NCI-H446 treated with DMSO at 0.1 percent for 48 hours (cell line): ENCODE data around the gene COL6A1.
"Not testable (repeated sequence)": the region's sequence is repeated elsewhere in the genome, so short reads cannot be mapped to it uniquely, and the experiment has no call there.

ENCODE experiments used
- DNase-seq: peaks from one replicate; lab custom pipeline; 2025; lab: John Stamatoyannopoulos, UW

Gene COL6A1

GRCh38 chr21:46029186-46029924 is 47.8 kb downstream of the COL6A1 start:
- DNase-seq: no peak

GRCh38 chr21:46031484-46031883 is 49.9 kb downstream of the COL6A1 start:
- DNase-seq: no peak

DNA sequence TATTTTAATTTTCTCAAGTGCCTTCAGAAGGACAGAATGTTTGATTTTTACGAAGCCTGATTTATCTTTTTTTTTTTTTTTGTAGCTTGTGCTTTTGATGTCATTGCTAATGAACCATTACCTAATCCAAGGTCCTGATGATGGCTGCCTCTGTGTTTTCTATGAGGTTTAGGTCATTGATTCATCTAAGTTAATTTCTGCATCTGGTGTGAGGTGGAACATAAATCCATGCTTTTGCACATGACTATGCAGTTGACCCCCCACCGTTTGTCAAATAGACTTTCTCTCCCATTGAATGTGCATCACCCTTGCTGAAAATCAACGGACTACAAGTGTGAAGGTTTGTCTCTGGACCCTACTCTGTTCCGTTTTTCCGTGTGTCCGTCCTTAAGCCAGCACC is 50.5 kb downstream of the COL6A1 start:
- no peak for DNase-seq

DNA sequence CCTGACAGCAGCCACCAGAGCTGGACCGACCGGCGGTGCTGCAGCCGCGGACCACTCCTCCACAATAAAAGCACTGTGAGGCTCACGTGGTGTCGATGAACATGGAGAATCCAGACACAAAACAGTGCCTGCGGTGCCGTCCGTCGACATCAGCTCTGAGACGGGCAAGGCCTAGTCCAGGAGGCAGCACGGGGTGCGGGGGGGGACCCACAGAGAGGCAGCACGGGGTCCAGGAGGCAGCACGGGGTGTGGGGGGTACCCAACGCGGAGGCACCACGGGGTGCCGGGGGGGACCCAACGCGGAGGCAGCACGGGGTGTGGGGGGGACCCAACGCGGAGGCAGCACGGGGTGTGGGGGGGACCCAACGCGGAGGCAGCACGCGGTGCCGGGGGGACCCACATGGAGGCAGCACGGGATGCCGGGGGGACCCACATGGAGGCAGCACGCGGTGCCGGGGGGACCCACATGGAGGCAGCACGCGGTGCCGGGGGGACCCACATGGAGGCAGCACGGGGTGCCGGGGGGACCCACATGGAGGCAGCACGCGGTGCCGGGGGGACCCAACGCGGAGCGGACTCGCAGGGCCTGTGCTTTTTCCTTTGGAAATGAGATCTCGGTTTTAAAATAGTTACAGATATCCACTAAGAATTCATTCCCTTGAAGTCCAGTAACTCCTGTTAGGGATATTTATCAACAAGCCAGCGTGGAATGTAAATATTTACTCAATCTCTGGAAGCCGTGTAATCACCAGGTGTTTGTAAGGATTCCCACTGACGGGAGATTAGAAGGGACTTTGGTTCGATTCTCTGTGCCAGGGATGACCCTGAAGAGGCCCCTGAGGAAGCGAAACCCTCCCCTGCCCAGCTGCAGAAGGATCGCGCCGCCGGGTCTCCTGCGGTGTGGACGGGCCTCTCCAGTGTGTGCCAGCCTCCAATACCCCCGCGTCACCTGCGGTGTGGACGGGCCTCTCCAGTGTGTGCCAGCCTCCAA is 52.1 kb downstream of the COL6A1 start:
- DNase-seq: no peak

- no peak for DNase-seq
These were observed 54.5 kb downstream of the COL6A1 start for GRCh38 chr21:46035809-46036695.

GRCh38 chr21:46036696-46037330 is 55.2 kb downstream of the COL6A1 start:
- no peak for DNase-seq

DNA sequence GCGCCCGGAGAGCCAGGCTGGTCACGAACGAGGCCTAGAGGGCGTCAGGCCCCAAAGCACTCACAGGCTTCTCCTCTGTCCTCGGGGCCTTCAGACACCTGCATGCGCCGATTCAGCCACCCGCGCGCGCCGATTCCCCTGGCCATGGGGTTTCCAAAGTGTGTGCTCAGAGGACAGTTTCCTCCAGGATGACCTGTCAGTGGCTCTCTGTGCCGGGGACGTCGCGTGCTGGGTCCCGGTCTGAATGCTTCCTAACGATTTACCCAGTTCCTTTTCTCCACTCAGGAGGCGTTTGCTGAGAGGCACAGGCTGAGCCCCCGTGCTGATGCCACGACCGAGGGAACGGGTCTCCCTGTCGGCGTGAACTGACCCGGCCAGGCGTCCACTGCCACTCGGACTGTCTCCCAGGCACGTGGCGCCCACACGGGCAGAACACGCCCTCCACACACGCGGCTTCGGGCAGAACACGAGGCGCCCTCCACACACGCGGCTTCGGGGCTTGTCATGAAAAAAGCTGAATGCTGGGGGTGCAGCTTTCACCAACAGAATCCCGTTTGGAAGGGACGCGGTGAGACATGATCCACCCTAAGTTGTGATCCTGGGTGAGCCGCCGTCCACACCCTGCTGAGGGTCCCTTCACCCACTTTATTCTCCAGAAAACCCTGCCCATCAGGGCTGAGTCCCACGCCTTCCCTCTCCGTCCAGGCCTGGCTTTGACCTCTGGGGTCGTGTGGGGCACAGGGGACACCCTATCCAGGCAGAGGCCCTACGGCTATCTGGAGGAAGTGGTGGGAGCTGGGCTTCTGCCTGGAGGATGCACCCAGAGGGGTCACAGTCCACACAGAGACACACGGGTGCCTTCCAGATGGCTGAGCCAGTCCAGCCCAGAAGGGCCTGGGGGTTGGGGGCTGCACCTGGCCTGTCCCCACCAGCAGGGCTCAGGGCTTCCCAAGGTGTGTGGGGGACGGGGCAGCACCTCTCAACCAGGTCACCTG is 56.1 kb downstream of the COL6A1 start:
- no peak for DNase-seq

GRCh38 chr21:46038341-46038829 is 56.8 kb downstream of the COL6A1 start:
- DNase-seq: no peak

DNA sequence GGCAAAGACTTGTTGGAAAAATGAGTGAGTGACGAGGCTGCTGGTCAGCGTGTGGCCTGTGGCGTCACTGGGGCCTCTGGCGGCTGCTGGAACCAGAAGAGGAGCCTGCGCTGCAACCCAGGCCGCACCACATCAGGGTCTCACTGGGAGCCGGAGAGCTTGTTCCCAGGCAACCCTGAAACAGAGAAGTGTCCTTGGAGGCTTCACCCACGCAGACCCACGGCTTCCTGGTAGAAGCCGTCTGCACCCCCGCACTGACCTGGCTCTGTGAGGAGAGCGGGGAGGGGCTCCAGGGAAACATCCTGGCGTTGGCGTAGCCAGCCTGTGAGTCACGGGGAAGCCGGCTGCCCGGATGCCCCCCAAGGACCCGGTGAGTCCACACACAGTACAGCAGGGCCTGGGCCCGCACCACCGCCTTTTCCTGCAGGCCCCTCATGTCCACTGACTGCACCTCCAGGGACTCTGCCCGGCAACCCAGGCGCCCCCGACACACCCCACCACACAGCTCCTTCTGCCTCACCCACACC is 57.4 kb downstream of the COL6A1 start:
- no peak for DNase-seq

- DNase-seq: no peak
These were observed 58.5 kb downstream of the COL6A1 start for GRCh38 chr21:46039891-46040660.

DNA sequence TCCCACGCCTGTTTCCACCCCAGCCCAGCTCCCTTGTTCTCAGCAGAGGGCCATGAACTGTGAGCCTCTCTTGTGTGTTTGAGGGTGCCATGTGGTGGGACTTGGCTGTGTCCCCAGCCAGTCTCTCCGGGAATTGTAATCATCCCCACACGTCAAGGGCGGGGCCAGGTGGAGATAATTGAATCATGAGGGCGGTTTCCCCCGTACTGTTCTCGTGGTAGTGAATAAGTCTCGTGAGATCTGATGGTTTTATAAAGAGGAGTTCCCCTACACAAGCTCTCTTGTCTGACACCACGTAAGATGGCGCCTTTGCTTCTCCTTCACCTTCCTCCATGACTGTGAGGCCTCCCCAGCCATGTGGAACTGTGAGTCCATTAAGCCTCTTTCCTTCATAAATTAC is 59.1 kb downstream of the COL6A1 start:
- DNase-seq: no peak

- DNase-seq: no peak
These were observed 59.6 kb downstream of the COL6A1 start for GRCh38 chr21:46041183-46041582.

DNA sequence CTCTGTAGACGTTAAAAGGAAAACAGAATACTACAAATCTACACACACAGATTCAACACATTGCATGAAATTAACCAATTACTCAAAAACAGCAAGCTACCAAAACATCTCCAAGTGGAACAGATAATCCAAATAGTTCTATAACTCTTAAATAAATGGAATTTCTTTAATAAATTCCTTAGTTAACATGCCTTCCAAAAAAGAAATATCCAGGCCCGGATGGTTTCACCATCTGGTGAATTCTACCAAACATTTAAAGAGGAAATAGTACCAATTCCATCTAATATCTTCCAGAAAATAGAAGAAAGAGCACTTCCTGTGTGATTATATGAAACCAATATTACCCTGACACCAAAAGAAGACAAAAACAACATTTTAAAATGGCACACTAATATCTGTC is 63.6 kb downstream of the COL6A1 start:
- DNase-seq: no peak

GRCh38 chr21:46046471-46046870 is 64.9 kb downstream of the COL6A1 start:
- no peak for DNase-seq

GRCh38 chr21:46046906-46047305 is 65.3 kb downstream of the COL6A1 start:
- not testable (repeated sequence) for DNase-seq

DNA sequence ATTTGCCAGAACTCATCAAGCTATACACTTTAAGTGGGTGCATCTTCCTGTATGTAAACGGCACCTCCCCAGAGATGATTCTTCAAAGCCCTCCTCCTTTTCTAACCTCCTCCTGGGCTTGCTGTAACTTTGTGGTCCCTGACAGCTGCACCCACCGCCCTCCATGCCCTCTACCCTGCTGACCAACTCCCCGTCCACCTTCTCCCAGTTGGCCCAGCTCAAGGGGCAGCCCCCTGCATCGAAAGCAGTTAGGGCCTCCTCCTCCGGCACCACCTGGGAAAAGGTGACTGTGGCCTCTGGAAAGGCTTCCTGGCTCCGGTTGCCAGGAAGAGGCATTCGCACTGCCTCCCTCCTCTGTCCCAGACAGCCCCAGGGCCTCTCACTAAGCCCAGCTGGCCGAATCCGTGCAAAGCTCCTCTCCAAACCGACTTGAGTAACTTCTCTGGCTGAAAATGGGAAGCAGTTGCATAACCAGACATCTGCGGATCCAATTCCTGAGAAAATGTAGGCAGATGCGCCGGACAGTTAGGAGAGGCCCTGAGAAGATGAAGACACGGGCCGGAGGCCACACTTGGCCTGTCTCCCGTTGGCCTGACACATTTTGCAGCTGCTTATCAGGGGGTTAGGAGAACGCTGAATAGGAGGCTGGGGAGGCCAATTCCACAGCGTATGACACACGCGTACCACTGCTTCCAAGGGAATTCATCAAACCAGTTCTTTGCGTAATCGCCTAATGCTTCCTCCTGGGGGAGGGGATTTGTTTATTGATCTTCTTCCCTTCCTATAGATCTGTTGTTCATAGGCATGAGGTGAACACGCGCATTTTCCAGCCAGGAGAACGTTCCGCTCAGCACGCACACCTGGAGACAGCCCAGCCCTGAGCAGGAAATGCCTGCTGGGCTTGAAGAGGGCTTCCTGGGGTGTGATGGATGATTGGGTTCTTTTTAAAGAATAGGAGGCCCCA is 67.6 kb downstream of the COL6A1 start:
- DNase-seq: no peak

GRCh38 chr21:46049890-46050667 is 68.5 kb downstream of the COL6A1 start:
- no peak for DNase-seq
